Neural progenitor cell (in vitro differentiated cells): ENCODE measurements around the gene SMAP1. TPM values are rescaled to one million over a fixed set of nuclear protein-coding genes. Genes with fewer than 3 reads are reported as not detected.

Experiments used
- DNase-seq: peaks from one replicate; pipeline ENCODE4 v3.0.0-alpha.2; 2016; ENCODE audit warnings: low spot score
- H2AFZ ChIP-seq: fragments of 200-600 bp; sonication (generic); replicated peaks from 2 replicates; pipeline ENCODE4 v1.6.1; 2016; ENCODE audit warnings: antibody characterized with exemption
- H3F3A ChIP-seq: fragments of 200-600 bp; sonication (generic); 2 replicates; pipeline ENCODE4 v1.6.1; 2016; ENCODE audit warnings: antibody characterized with exemption, low read depth
- H3K27ac ChIP-seq: fragments of 200-600 bp; sonication (generic); 2 replicates; pipeline ENCODE4 v1.5.1; 2016; ENCODE audit warnings: mild to moderate bottlenecking
- H3K27me3 ChIP-seq: fragments of 200-600 bp; sonication (generic); 2 replicates; pipeline ENCODE4 v1.6.1; 2016; ENCODE audit warnings: mild to moderate bottlenecking, moderate library complexity
- H3K36me3 ChIP-seq: fragments of 200-600 bp; sonication (generic); 2 replicates; pipeline ENCODE4 v1.5.1; 2016
- H3K4me1 ChIP-seq: fragments of 200-600 bp; sonication (generic); 2 replicates; pipeline ENCODE4 v1.6.1; 2016; ENCODE audit warnings: mixed run types
- H3K4me2 ChIP-seq: fragments of 200-600 bp; sonication (generic); 2 replicates; pipeline ENCODE4 v1.6.1; 2016
- H3K4me3 ChIP-seq: fragments of 200-600 bp; sonication (generic); 2 replicates; pipeline ENCODE4 v1.5.1; 2016
- H3K79me2 ChIP-seq: fragments of 200-600 bp; sonication (generic); 2 replicates; pipeline ENCODE4 v1.6.1; 2016; ENCODE audit warnings: low read depth
- H3K9ac ChIP-seq: fragments of 200-600 bp; sonication (generic); 2 replicates; pipeline ENCODE4 v1.6.1; 2016
- H3K9me3 ChIP-seq: fragments of 200-600 bp; sonication (generic); 2 replicates; pipeline ENCODE4 v1.5.1; 2016; ENCODE audit warnings: low read depth
- H4K20me1 ChIP-seq: fragments of 200-600 bp; sonication (generic); 2 replicates; pipeline ENCODE4 v1.6.1; 2016; ENCODE audit warnings: low read depth
- H3K27ac Mint-ChIP-seq: 3 replicates; pipeline ENCODE4 v1.8.0; 2021; ENCODE audit warnings: mixed read lengths
- H3K27me3 Mint-ChIP-seq: 2 replicates; pipeline ENCODE4 v1.8.0; 2022; ENCODE audit warnings: low read depth, mild to moderate bottlenecking, inconsistent platforms, moderate library complexity, mixed read lengths; ENCODE audit not compliant: insufficient read depth
- H3K36me3 Mint-ChIP-seq: 3 replicates; pipeline ENCODE4 v1.8.0; 2021; ENCODE audit warnings: mixed read lengths
- H3K4me1 Mint-ChIP-seq: 3 replicates; pipeline ENCODE4 v1.8.0; 2021; ENCODE audit warnings: mixed read lengths
- H3K4me3 Mint-ChIP-seq: 3 replicates; pipeline ENCODE4 v1.8.0; 2021; ENCODE audit warnings: mild to moderate bottlenecking, moderate library complexity, mixed read lengths
- H3K9me3 Mint-ChIP-seq: 3 replicates; pipeline ENCODE4 v1.8.0; 2020; ENCODE audit warnings: mixed read lengths
- EZH2 ChIP-seq: fragments of 200-600 bp; sonication (generic); IDR thresholded peaks from 2 replicates; pipeline ENCODE4 v1.6.1; 2017; ENCODE audit warnings: antibody characterized with exemption, mild to moderate bottlenecking, moderate library complexity
- EZH2phosphoT487 ChIP-seq: fragments of 200-600 bp; sonication (generic); IDR thresholded peaks from 2 replicates; pipeline ENCODE4 v1.6.1; 2017; ENCODE audit warnings: antibody characterized with exemption
- total RNA-seq: library from RNA; depleted of rRNA; stranded (reverse); fragments of >200 nt; gene quantifications from 2 replicates; pipeline ENCODE4 v1.2.3, GENCODE V29; 2015; ENCODE audit warnings: low replicate concordance
- TF ChIP-seq, protein P1 (sequence below): fragments of 200-600 bp; sonication (generic); IDR thresholded peaks from 2 replicates; pipeline ENCODE4 v1.5.1; 2017; ENCODE audit warnings: antibody characterized with exemption, mild to moderate bottlenecking

Gene SMAP1
- total RNA-seq, 1 donor from 2014 or later = 36.5 TPM

DNA sequence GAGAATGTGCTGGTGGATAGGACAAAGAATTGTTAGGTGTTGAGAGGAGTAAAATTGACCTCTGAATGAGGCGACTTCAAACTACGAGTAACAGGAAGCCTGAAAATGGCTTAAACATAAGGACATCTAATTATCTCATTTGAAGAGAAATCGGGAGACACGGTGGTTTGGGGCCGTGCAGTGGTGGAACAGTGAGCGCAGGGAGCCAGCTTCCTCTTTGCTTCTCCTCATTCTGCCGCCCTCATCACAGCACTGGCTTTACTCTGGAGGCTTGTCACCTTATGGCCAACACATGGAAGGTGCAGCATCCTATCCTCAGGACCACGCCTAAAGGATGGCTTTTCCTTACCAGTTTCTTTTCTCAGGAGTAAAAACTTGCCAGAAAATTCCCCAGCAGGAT lies 174.9 kb downstream of the SMAP1 start:
- Histone ChIP-seq H3K4me2 (no peak overlapping the region), H3K27ac (no peak overlapping the region), H3K4me3 (no peak overlapping the region), H4K20me1 (no peaks in the 10 kb centered on the region), H3F3A (no peaks in the 10 kb centered on the region), H3K9ac (no peak overlapping the region), H2AFZ (no peak overlapping the region), H3K4me1 (peaks cover 4% of the 10 kb centered on the region), H3K36me3 (no peaks in the 10 kb centered on the region), H3K27me3 (no peaks in the 10 kb centered on the region), H3K79me2 (no peaks in the 10 kb centered on the region), H3K9me3 (no peaks in the 10 kb centered on the region)
- Mint-ChIP-seq H3K4me3 (no peak overlapping the region), H3K9me3 (no peaks in the 10 kb centered on the region), H3K4me1 (peaks cover 14% of the 10 kb centered on the region), H3K36me3 (no peaks in the 10 kb centered on the region), H3K27ac (no peak overlapping the region), H3K27me3 (peaks cover 4% of the 10 kb centered on the region)
- DNase-seq = no peak
- TF ChIP-seq, protein P1, sequence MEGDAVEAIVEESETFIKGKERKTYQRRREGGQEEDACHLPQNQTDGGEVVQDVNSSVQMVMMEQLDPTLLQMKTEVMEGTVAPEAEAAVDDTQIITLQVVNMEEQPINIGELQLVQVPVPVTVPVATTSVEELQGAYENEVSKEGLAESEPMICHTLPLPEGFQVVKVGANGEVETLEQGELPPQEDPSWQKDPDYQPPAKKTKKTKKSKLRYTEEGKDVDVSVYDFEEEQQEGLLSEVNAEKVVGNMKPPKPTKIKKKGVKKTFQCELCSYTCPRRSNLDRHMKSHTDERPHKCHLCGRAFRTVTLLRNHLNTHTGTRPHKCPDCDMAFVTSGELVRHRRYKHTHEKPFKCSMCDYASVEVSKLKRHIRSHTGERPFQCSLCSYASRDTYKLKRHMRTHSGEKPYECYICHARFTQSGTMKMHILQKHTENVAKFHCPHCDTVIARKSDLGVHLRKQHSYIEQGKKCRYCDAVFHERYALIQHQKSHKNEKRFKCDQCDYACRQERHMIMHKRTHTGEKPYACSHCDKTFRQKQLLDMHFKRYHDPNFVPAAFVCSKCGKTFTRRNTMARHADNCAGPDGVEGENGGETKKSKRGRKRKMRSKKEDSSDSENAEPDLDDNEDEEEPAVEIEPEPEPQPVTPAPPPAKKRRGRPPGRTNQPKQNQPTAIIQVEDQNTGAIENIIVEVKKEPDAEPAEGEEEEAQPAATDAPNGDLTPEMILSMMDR = no peak
- no peak for TF ChIP-seq EZH2phosphoT487
- no peak for TF ChIP-seq EZH2

DNA sequence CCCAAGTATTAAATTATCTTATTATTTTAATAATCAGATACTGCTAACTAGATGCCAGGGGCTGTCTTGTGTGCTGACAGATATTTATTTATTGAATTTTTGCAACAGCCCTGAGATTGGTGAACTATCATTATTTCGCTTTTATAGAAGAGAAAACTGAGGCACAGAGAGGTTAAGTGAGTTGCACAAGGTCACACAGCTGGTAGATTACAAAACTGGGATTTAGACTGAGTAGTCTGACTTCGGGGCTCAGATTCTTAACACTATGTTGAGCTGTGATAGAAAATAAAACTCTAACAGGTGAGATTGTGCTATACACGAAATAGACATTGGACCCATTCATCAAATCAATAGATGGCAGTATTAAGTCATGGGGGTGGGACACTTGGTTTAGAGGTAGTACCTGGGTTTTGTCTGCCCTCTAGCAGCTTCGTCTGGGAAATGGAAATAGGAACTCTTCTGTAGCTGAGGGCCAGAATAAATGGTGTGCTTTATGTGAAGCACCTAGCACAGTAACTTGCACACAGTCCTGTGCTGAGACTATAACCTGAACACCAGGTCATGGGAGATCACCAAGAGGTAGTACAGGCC lies 175.7 kb downstream of the SMAP1 start:
- peaks cover 4% of the 10 kb centered on the region for H3K27me3 Mint-ChIP-seq
- H3K79me2 ChIP-seq = no peaks in the 10 kb centered on the region
- no peak overlapping the region for H3K9ac ChIP-seq
- no peak overlapping the region for H3K27ac Mint-ChIP-seq
- TF ChIP-seq EZH2 (no peak), EZH2phosphoT487 (no peak)
- TF ChIP-seq, protein P1 = no peak
- H3K36me3 ChIP-seq = no peaks in the 10 kb centered on the region
- no peaks in the 10 kb centered on the region for H3K9me3 ChIP-seq
- no peaks in the 10 kb centered on the region for H3F3A ChIP-seq
- H3K9me3 Mint-ChIP-seq = no peaks in the 10 kb centered on the region
- H3K36me3 Mint-ChIP-seq = peaks cover 1% of the 10 kb centered on the region
- no peak overlapping the region for H3K27ac ChIP-seq
- no peaks in the 10 kb centered on the region for H3K27me3 ChIP-seq
- H3K4me1 ChIP-seq = peaks cover 7% of the 10 kb centered on the region
- DNase-seq = no peak
- no peak overlapping the region for H2AFZ ChIP-seq
- H3K4me2 ChIP-seq = no peak overlapping the region
- H3K4me3 Mint-ChIP-seq = no peak overlapping the region
- no peak overlapping the region for H3K4me3 ChIP-seq
- H3K4me1 Mint-ChIP-seq = peaks cover 17% of the 10 kb centered on the region
- no peaks in the 10 kb centered on the region for H4K20me1 ChIP-seq

DNA sequence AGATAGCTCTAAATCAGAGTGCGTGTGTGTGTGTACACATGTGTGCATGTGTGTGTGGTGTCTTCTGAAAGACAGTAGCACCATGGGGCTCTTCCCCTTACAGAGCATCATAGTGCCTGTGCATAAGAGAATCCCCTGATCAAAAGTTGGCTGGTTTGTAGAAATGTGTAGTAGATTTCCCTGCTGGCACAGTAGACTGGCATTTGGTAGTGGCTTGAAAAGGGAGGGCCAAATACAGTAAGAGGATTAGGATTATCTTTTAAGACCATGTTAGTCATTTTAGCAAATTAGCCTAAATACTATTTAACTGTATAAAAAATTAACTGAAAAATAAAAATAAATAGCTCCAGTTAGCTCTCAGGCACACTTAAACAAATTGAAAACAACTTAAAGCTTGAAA lies 176.6 kb downstream of the SMAP1 start:
- peaks cover 7% of the 10 kb centered on the region for H3K4me1 ChIP-seq
- H3F3A ChIP-seq = no peaks in the 10 kb centered on the region
- Mint-ChIP-seq H3K36me3 (peaks cover 1% of the 10 kb centered on the region), H3K27ac (no peak overlapping the region), H3K27me3 (peaks cover 2% of the 10 kb centered on the region), H3K9me3 (no peaks in the 10 kb centered on the region), H3K4me1 (peaks cover 15% of the 10 kb centered on the region), H3K4me3 (no peak overlapping the region)
- H3K27me3 ChIP-seq = no peaks in the 10 kb centered on the region
- H3K36me3 ChIP-seq = no peaks in the 10 kb centered on the region
- H3K9me3 ChIP-seq = no peaks in the 10 kb centered on the region
- H3K27ac ChIP-seq = no peak overlapping the region
- no peaks in the 10 kb centered on the region for H4K20me1 ChIP-seq
- H3K4me3 ChIP-seq = no peak overlapping the region
- DNase-seq = no peak
- H3K9ac ChIP-seq = no peak overlapping the region
- TF ChIP-seq, protein P1 = no peak
- no peak overlapping the region for H2AFZ ChIP-seq
- no peaks in the 10 kb centered on the region for H3K79me2 ChIP-seq
- H3K4me2 ChIP-seq = no peak overlapping the region
